ENCODE results near the gene FLYWCH2. TPM values are rescaled to one million over a fixed set of nuclear protein-coding genes. Genes with fewer than 3 reads are reported as not detected.

The FLYWCH2 gene
- total RNA-seq, 2 donors from 2014 or later, result 78.8 to 150 TPM

- no peak overlapping the region for H3K27ac ChIP-seq
- DNase-seq (ENCODE audit: low spot score), result no peak
- no peak overlapping the region for H3K4me3 ChIP-seq
- H3K4me1 ChIP-seq (replicated peaks), result no peaks in the 10 kb centered on the region
- 87% methylated on average over 31 of the region's 31 CpGs for WGBS
- no peaks in the 10 kb centered on the region for H3K36me3 ChIP-seq
- H3K27me3 ChIP-seq (replicated peaks; ENCODE audit: insufficient read depth), result no peaks in the 10 kb centered on the region
- TF ChIP-seq POLR2AphosphoS5 (IDR thresholded peaks at IDR 0.05), result no peak
- no peak for TF ChIP-seq POLR2A (IDR thresholded peaks at IDR 0.05)
- no peak for TF ChIP-seq CTCF (IDR thresholded peaks at IDR 0.05)
- intact Hi-C loops (cut with DNase I), result no loop called here
- H3K9me3 ChIP-seq, result no peaks in the 10 kb centered on the region
Measured at GRCh38 chr16:2894231-2894630, 11.2 kb downstream of the FLYWCH2 start.

GRCh38 chr16:2895813-2896212 is 12.8 kb downstream of the FLYWCH2 start:
- WGBS, result 60% methylated on average over 4 of the region's 4 CpGs
- no peaks in the 10 kb centered on the region for H3K27me3 ChIP-seq (replicated peaks; ENCODE audit: insufficient read depth)
- no peaks in the 10 kb centered on the region for H3K4me1 ChIP-seq (replicated peaks)
- H3K27ac ChIP-seq, result no peak overlapping the region
- no peaks in the 10 kb centered on the region for H3K36me3 ChIP-seq
- no peak overlapping the region for H3K4me3 ChIP-seq
- intact Hi-C loops (cut with DNase I), result no loop called here
- H3K9me3 ChIP-seq, result no peaks in the 10 kb centered on the region
- TF ChIP-seq POLR2AphosphoS5 (IDR thresholded peaks at IDR 0.05) (no peak), CTCF (IDR thresholded peaks at IDR 0.05) (no peak), POLR2A (IDR thresholded peaks at IDR 0.05) (no peak)
- no peak for DNase-seq (ENCODE audit: low spot score)

GRCh38 chr16:2896480-2897010 is 13.5 kb downstream of the FLYWCH2 start:
- intact Hi-C loops (cut with DNase I), result no loop called here
- no peak for TF ChIP-seq POLR2A (IDR thresholded peaks at IDR 0.05)
- no peak for TF ChIP-seq CTCF (IDR thresholded peaks at IDR 0.05)
- TF ChIP-seq POLR2AphosphoS5 (IDR thresholded peaks at IDR 0.05), result no peak

GRCh38 chr16:2897110-2897509 is 14.1 kb downstream of the FLYWCH2 start:
- H3K27ac ChIP-seq, result no peak overlapping the region
- H3K9me3 ChIP-seq, result no peaks in the 10 kb centered on the region
- intact Hi-C loops (cut with DNase I), result no loop called here
- H3K36me3 ChIP-seq, result no peaks in the 10 kb centered on the region
- 88% methylated on average over 7 of the region's 7 CpGs for WGBS
- no peaks in the 10 kb centered on the region for H3K4me1 ChIP-seq (replicated peaks)
- H3K27me3 ChIP-seq (replicated peaks; ENCODE audit: insufficient read depth), result no peaks in the 10 kb centered on the region
- no peak overlapping the region for H3K4me3 ChIP-seq
- TF ChIP-seq POLR2A (IDR thresholded peaks at IDR 0.05), result no peak
- no peak for TF ChIP-seq CTCF (IDR thresholded peaks at IDR 0.05)
- no peak for TF ChIP-seq POLR2AphosphoS5 (IDR thresholded peaks at IDR 0.05)
- DNase-seq (ENCODE audit: low spot score), result no peak

More at GRCh38 chr16:2896480-2897010, 13.5 kb downstream of the FLYWCH2 start:
- H3K9me3 ChIP-seq, result no peaks in the 10 kb centered on the region
- H3K4me3 ChIP-seq, result no peak overlapping the region
- no peaks in the 10 kb centered on the region for H3K36me3 ChIP-seq
- no peak overlapping the region for H3K27ac ChIP-seq
- 94% methylated on average over 18 of the region's 19 CpGs for WGBS
- no peaks in the 10 kb centered on the region for H3K27me3 ChIP-seq (replicated peaks; ENCODE audit: insufficient read depth)
- DNase-seq (ENCODE audit: low spot score), result no peak
- no peaks in the 10 kb centered on the region for H3K4me1 ChIP-seq (replicated peaks)

- no peaks in the 10 kb centered on the region for H3K4me1 ChIP-seq (replicated peaks)
- TF ChIP-seq POLR2AphosphoS5 (IDR thresholded peaks at IDR 0.05) (no peak), CTCF (IDR thresholded peaks at IDR 0.05) (no peak), POLR2A (IDR thresholded peaks at IDR 0.05) (no peak)
Measured at GRCh38 chr16:2898831-2899563, 16.0 kb downstream of the FLYWCH2 start.

More at GRCh38 chr16:2898831-2899563, 16.0 kb downstream of the FLYWCH2 start:
- no peaks in the 10 kb centered on the region for H3K36me3 ChIP-seq
- WGBS, result 86% methylated on average over 10 of the region's 10 CpGs
- H3K27ac ChIP-seq, result no peak overlapping the region
- no peak overlapping the region for H3K4me3 ChIP-seq
- DNase-seq (ENCODE audit: low spot score), result no peak
- intact Hi-C loops (cut with DNase I), result no loop called here
- H3K27me3 ChIP-seq (replicated peaks; ENCODE audit: insufficient read depth), result no peaks in the 10 kb centered on the region
- H3K9me3 ChIP-seq, result no peaks in the 10 kb centered on the region

Measured in prostate gland (tissue), 2 donors.